Occipital lobe (tissue), 2 donors: ENCODE data around the gene DUSP3. TPM values are rescaled to one million over a fixed set of nuclear protein-coding genes. Genes with fewer than 3 reads are reported as not detected.
A peak's percentile ranks its signal among the peaks of the same experiment; 100 is the strongest.

ENCODE experiments used
- DNase-seq: peaks from one replicate; lab custom pipeline; 2025; lab: John Stamatoyannopoulos, UW
- total RNA-seq: library from RNA; depleted of rRNA; stranded (reverse); fragments of >200 nt; gene quantifications from one replicate; pipeline ENCODE4 v1.2.3, GENCODE V29; 2014

Gene DUSP3
- total RNA-seq, 1 donor from 2014 or later, result 38.2 TPM

GRCh38 chr17:43733956-43734355, 44.8 kb downstream of the DUSP3 start:
- no peak for DNase-seq

DNA sequence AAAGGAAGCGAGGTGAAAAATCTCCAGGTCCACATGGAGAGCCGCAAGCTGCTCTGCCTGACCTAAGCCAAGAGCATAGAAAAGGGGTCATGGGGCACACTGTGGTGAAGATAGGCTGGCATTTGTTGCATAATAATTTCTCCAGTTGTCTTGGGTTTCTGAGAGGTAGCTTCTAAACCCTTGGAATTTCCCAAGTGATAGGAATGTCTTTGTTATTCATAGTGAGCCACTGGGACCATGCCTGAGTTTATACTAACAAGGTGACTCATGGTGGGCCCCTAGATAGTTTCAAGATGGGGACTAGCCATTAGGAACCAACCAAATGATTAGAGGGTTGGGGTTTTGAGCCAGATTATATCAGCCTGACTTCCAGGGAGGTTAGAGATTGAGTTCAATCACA, 45.8 kb downstream of the DUSP3 start:
- no peak for DNase-seq

GRCh38 chr17:43728081-43728480, 50.7 kb downstream of the DUSP3 start:
- DNase-seq, result no peak

DNA sequence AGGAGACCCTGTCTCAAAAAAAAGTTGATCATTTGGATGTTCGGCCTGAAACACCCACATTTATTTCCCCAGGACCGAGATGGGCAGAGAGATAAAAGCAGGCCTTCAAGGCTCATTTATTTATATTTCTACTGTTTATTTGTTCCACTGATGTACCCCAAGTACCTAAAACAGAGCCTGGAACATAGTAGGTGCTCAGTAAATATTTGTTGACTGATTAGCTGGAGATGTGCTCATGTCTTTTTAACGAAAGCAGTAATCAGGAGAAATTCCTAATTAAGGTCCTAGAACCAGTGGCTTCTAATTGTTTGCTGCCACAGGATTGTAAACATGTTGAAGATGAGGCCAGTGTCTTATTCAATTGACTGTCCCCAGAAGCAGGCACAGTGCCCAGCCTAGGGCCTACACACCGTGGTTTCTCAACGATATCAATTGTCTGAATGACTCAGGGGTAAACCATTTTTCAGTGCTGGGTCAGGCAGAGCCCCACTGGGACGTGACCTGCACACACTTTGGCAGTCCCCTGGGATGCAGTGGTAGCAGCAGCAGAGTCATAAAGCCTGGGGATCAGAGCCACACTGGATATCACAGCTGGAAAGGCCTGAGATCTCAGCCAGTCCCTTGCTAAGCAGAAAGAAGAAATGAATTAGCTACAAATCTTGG, 54.9 kb downstream of the DUSP3 start:
- DNase-seq, result no peak

DNA sequence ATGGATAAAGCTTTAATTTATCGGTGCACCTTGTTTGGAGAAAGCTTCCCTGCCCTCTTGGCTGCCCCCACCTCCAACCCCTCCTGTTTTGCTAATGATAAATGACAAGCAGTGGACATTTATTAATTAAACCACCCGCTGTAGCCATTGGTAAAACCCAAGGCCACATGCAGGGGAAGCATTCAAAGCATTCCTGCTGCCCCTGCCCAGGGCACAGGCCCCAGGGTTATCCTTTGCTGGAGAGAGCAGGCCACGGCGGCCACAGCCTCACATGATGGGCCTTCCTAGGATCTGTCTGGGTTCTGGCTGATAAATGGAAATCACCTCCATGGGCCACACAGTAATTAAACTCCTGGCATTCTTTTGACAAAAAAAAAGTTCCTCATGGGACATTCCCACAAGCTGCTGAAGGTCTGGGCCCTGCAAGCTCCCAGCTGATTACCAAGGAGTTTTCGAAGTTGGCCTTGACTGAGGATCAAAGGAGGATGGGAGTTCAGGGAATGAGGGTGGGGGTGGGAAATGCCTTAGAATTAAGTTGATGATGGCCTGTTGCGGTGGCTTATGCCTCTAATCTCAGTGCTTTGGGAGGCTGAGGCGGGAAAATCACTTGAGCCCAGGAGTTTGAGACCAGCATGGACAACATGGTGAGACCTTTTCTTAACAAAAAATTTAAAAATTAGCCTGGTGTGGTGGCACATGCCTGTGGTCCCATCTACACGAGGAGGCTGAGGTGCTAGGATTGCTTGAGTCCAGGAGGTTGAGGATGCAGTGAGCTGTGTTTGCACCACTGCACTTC, 55.7 kb downstream of the DUSP3 start:
- DNase-seq, result no peak

DNA sequence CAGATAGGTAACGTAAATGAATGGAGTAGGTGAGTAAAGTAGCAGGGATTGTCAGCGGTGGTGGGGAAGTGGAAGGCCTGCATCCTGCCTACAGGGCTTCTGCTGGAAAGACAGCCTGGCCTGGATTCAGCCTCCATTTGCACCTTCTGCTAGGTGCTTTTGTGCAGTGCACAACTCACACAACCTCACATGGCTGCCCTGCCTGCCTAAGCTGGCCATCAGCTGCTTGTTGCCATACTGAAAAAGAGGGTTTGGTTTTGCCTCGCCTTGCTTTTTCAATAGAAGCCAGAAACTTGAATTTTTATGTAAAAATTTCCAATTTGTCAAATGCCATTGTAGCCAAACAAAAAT, 56.5 kb downstream of the DUSP3 start:
- no peak for DNase-seq

DNA sequence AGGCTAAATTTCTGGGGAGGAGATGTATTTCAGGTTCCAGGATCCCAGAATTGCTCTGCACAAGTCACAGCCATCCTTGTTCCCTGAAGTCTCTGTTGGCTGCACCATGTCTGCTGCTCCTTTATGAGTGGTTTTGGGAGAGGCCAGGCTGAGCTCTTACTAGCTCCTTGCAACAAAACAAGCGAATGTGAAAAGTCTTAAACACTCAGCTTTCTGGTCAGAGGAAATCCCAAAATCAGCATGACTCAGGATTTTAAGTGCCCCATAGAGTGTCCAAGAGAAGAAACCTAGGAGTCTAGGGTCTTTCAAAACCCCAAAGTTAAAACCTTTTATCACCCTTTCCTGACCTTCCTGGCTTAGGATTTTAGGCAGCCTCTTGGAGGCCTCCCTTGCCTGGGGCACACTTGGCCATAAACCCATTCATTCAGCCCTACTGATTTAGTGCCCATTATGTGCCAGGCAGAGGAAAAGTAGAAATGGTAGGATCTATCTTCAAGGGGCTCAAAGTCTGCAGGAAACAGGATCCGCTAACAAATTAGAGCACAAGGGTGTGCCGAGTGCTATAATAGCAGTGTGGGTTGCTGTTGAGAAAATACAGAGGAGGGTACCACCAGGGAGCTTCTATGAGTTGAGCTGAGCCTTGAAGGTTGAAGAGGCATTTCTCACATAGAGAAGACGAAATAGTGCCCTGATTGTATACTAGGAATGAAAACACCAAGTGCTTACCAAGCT, 57.1 kb downstream of the DUSP3 start:
- no peak for DNase-seq

GRCh38 chr17:43720311-43721060, 58.3 kb downstream of the DUSP3 start:
- DNase-seq, result peak; percentile 68

DNA sequence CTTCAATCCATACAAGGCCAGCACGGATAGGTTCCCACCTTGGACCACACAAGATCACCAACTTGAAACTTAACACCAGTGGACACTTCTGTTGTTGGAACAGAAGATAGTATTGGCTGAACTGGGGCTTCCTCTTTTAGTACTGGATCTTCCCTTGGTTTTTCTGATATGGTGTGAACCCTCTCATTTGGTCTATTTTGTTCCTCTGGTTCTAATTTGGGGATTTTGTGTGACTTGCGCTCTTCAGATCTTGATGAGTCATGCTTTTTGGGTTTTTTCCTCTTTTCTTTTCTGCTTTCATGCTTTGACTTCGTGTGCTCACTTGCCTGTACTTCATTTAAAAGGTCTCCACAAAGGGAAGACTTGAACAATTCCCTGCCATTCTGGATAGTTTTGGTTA, 59.2 kb downstream of the DUSP3 start:
- no peak for DNase-seq

GRCh38 chr17:43718544-43718943, 60.2 kb downstream of the DUSP3 start:
- no peak for DNase-seq

DNA sequence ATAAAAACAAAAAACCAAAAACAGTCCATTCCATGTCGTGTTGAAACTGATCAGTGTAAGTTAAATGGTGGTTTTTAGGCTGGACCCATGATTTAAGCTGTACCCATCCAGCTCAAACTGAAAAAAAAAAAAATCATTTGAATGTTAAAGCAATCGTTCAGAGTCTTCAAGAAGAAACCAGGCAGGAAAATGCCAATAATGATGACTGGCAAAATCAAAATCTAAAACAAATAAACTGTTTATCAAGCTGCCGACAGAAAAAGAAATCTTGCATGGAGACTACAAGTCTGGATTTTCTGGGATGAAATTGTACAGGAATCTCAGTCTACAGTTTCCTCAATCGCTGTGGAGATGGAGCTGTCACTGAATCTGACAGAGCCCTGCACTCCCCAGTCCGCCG, 60.9 kb downstream of the DUSP3 start:
- DNase-seq, result no peak

Other genes starting within 250 kb of the DUSP3 start
- 1.4 TPM for gene ETV4, start 232.6 kb downstream of the DUSP3 start, total RNA-seq
- not detected for gene MEOX1, start 117.1 kb downstream of the DUSP3 start, total RNA-seq
- not detected for gene SOST, start 20.2 kb downstream of the DUSP3 start, total RNA-seq
- not detected for gene CFAP97D1, start 1.5 kb upstream of the DUSP3 start, total RNA-seq
- 27.1 TPM for gene MPP3, start 54.2 kb upstream of the DUSP3 start, total RNA-seq
- not detected for gene CD300LG, start 68.2 kb upstream of the DUSP3 start, total RNA-seq
- 14.2 TPM for gene MPP2, start 128.6 kb upstream of the DUSP3 start, total RNA-seq
- gene PPY, start 163.5 kb upstream of the DUSP3 start, total RNA-seq, result not detected
- gene PYY, start 175.0 kb upstream of the DUSP3 start, total RNA-seq, result not detected
- gene NAGS, start 225.6 kb upstream of the DUSP3 start, total RNA-seq, result 0.78 TPM
- 36.3 TPM for gene TMEM101, start 236.0 kb upstream of the DUSP3 start, total RNA-seq